Measurements from ENCODE around the gene MMRN1. TPM values are rescaled to one million over a fixed set of nuclear protein-coding genes. Genes with fewer than 3 reads are reported as not detected.
"Not testable (repeated sequence)": the region's sequence is repeated elsewhere in the genome, so short reads cannot be mapped to it uniquely, and the experiment has no call there.

The MMRN1 gene
- total RNA-seq, 4 donors from 2014 or later, result 7.7 to 18.8 (median 10.7) TPM

DNA sequence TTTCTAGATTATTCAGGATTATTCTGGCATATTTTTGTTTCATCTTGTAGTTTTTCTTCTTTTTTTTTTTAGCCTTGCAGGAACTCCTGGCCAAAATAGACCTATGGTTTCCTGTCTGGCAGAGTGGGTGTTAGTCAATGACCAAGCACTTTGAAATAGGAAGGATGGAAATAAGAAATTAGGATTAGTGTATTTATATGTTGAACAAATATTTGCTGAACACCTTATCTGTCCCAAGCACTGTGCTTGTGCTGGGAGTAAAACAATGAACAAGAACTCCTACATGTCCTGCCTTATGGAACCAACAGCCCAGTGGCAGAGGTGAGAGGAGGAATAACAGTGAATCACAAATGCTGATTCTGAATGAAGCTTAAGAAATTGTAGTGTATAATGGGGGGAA is 4.5 kb downstream of the MMRN1 start:
- H3K4me1 ChIP-seq, result no peaks in the 10 kb centered on the region
- H3K27ac ChIP-seq, result no peak overlapping the region

DNA sequence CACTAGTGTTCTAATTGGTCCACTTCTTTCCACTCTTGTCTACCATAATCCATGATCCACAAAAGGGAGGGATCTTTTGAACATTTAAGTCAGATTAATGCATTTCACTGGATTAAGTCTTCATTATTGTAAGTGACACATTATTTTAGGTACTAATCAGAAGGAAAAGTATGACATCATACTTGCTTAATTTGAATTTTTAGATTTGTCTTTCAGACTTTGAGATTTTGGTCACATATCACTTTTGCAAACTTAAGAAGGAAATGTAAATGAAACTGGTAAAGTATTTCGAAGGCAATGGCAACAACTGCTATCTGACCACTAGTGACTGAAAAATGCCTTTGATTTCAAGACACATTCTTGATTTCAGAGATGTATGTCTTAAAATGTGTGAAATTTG is 5.2 kb downstream of the MMRN1 start:
- 77% methylated on average over 1 of the region's 1 CpG for WGBS
- TF ChIP-seq EP300 (IDR thresholded peaks at IDR 0.05) (no peak), POLR2AphosphoS5 (IDR thresholded peaks at IDR 0.05) (no peak), POLR2A (IDR thresholded peaks at IDR 0.05) (no peak), CTCF (IDR thresholded peaks at IDR 0.05) (no peak)
- Histone ChIP-seq H3K4me1 (no peaks in the 10 kb centered on the region), H3K9me3 (no peaks in the 10 kb centered on the region), H3K36me3 (no peaks in the 10 kb centered on the region), H3K27me3 (no peaks in the 10 kb centered on the region), H3K27ac (no peak overlapping the region), H3K4me3 (no peak overlapping the region)
- DNase-seq (ENCODE audit: low spot score in 2 of 2), result no peak

More for the DNA sequence above, 4.5 kb downstream of the MMRN1 start:
- Histone ChIP-seq H3K36me3 (no peaks in the 10 kb centered on the region), H3K9me3 (no peaks in the 10 kb centered on the region), H3K27me3 (no peaks in the 10 kb centered on the region), H3K4me3 (no peak overlapping the region)
- TF ChIP-seq CTCF (IDR thresholded peaks at IDR 0.05) (no peak), POLR2AphosphoS5 (IDR thresholded peaks at IDR 0.05) (no peak), EP300 (IDR thresholded peaks at IDR 0.05) (no peak), POLR2A (IDR thresholded peaks at IDR 0.05) (no peak)
- no peak for DNase-seq (ENCODE audit: low spot score in 2 of 2)

DNA sequence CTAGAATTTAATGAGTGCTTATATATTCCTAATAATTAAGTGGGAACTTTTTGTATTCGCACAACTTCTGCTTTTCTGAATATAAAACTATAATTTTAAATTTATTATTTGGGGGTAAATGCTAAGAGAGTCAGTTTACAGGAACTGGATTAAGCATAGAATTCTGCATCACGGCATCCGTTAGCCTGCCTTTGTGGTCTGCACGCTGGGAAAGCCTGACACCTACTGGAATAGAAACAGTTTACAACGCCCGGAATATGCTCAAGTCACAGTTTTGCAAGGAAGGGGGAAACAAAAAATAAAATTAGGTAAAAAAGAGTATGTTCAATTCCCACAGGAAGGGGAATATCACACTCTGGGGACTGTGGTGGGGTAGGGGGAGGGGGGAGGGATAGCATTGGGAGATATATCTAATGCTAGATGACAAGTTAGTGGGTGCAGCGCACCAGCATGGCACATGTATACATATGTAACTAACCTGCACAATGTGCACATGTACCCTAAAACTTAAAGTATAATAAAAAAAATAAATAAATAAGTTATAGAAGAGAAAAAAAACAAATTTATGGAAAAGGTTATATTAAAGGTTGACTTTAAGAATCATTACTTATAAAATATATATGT is 7.3 kb downstream of the MMRN1 start:
- not testable (repeated sequence) for DNase-seq (ENCODE audit: low spot score in 2 of 2)

DNA sequence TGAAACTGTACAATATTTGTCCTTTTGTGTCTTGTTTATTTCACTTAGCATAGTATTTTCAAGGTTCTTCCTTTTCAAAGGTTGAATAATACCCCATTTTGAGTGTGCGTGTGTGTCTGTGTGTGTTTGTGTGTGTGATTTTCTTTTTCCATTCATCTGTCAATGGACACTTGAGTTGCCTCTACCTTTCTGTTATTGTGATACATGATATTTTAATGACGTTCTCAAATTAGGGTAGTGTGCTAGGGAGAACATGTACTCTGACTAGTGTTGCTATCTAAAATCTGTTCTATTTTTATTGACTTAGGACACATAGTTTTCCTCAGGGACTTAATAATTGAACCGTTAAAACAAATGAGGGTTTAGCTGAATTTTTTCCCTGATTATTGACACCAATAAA is 9.9 kb downstream of the MMRN1 start:
- Histone ChIP-seq H3K36me3 (no peaks in the 10 kb centered on the region), H3K27ac (no peak overlapping the region), H3K27me3 (no peaks in the 10 kb centered on the region), H3K9me3 (no peaks in the 10 kb centered on the region), H3K4me1 (no peaks in the 10 kb centered on the region), H3K4me3 (no peak overlapping the region)
- WGBS, result 64% methylated on average over 3 of the region's 3 CpGs
- no peak for TF ChIP-seq POLR2AphosphoS5 (IDR thresholded peaks at IDR 0.05)
- no peak for TF ChIP-seq CTCF (IDR thresholded peaks at IDR 0.05)
- no peak for TF ChIP-seq EP300 (IDR thresholded peaks at IDR 0.05)
- no peak for TF ChIP-seq POLR2A (IDR thresholded peaks at IDR 0.05)
- DNase-seq (ENCODE audit: low spot score in 2 of 2), result no peak

More for the DNA sequence above, 7.3 kb downstream of the MMRN1 start:
- not testable (repeated sequence) for H3K27me3 ChIP-seq, H3K9me3 ChIP-seq, H3K36me3 ChIP-seq, H3K4me1 ChIP-seq, H3K4me3 ChIP-seq, H3K27ac ChIP-seq
- WGBS, result 13% methylated on average over 7 of the region's 7 CpGs
- TF ChIP-seq CTCF (IDR thresholded peaks at IDR 0.05), result peak; percentile 40 to 56

DNA sequence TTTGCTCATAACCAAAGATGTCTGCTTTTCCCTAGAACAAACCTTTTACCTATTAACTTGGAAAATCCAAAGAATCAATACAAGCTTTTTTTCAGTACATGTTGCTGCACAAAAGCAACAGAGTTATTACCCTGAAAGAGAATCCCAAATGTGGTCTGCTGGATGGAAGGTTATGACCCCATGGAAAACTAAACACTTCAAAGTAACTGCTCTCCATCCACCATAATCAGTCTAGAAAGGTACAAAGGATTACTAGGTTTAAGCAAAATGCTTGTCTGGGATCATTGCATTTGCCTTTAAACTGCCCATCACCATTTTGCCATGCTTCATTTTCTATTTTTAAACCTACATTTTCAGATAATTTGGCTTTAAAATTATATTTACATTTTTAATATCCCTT is 11.7 kb downstream of the MMRN1 start:
- no peaks in the 10 kb centered on the region for H3K36me3 ChIP-seq
- no peaks in the 10 kb centered on the region for H3K27me3 ChIP-seq
- H3K27ac ChIP-seq, result no peak overlapping the region
- H3K4me1 ChIP-seq, result no peaks in the 10 kb centered on the region
- no peak for DNase-seq (ENCODE audit: low spot score in 2 of 2)
- H3K9me3 ChIP-seq, result no peaks in the 10 kb centered on the region
- no peak overlapping the region for H3K4me3 ChIP-seq
- TF ChIP-seq POLR2AphosphoS5 (IDR thresholded peaks at IDR 0.05) (no peak), POLR2A (IDR thresholded peaks at IDR 0.05) (no peak), EP300 (IDR thresholded peaks at IDR 0.05) (no peak), CTCF (IDR thresholded peaks at IDR 0.05) (no peak)

Measured in suprapubic skin (tissue), 4 donors.